ENCODE measurements around the gene GXYLT2. TPM values are rescaled to one million over a fixed set of nuclear protein-coding genes. Genes with fewer than 3 reads are reported as not detected.

Gene GXYLT2
- total RNA-seq, 4 donors from 2014 or later, result 12.8 to 51.2 (median 13.8) TPM

- no peak for TF ChIP-seq CTCF (IDR thresholded peaks at IDR 0.05)
- DNase-seq (ENCODE audit: low spot score), result no peak
- no peak for ATAC-seq (ENCODE audit: low FRiP score)
These were observed 16.3 kb downstream of the GXYLT2 start for GRCh38 chr3:72904163-72904562.

- ATAC-seq (ENCODE audit: low FRiP score) (no peak), DNase-seq (ENCODE audit: low spot score) (no peak)
- no peak for TF ChIP-seq CTCF (IDR thresholded peaks at IDR 0.05)
These were observed 18.3 kb downstream of the GXYLT2 start for GRCh38 chr3:72906154-72906553.

- DNase-seq (ENCODE audit: low spot score) (no peak), ATAC-seq (ENCODE audit: low FRiP score) (peak; percentile 50)
- TF ChIP-seq CTCF (IDR thresholded peaks at IDR 0.05), result no peak
These were observed 19.4 kb downstream of the GXYLT2 start for GRCh38 chr3:72907131-72907711.

GRCh38 chr3:72907731-72908620 is 20.1 kb downstream of the GXYLT2 start:
- no peak for DNase-seq (ENCODE audit: low spot score)
- ATAC-seq (ENCODE audit: low FRiP score), result peak; percentile 80

GRCh38 chr3:72909591-72909990 is 21.7 kb downstream of the GXYLT2 start:
- ATAC-seq (ENCODE audit: low FRiP score), result no peak
- TF ChIP-seq CTCF (IDR thresholded peaks at IDR 0.05), result no peak
- DNase-seq (ENCODE audit: low spot score), result no peak

More at GRCh38 chr3:72907731-72908620, 20.1 kb downstream of the GXYLT2 start:
- TF ChIP-seq CTCF (IDR thresholded peaks at IDR 0.05), result no peak

- ATAC-seq (ENCODE audit: low FRiP score), result no peak
- DNase-seq (ENCODE audit: low spot score), result no peak
- no peak for TF ChIP-seq CTCF (IDR thresholded peaks at IDR 0.05)
These were observed 24.7 kb downstream of the GXYLT2 start for GRCh38 chr3:72912532-72912931.
